GM13976 (cell line): Measurements from ENCODE around the gene HSD17B12.

Experiments
- DNase-seq: peaks from one replicate; pipeline ENCODE4 v3.0.0; 2012; ENCODE audit warnings: low spot score
- in situ Hi-C: fragments of 300-500 bp; cut with MboI; formaldehyde crosslinking; loops from one replicate; pipeline ENCODE4 v1.12.0; 2022; ENCODE audit warnings: low sequenced_read_pairs, mixed read lengths, inconsistent platforms; ENCODE audit not compliant: unreplicated experiment
- TF ChIP-seq, protein P1 (sequence below): IDR thresholded peaks from 2 replicates; pipeline ENCODE4 v1.5.1; 2012; ENCODE audit warnings: borderline replicate concordance, mild to moderate bottlenecking; ENCODE audit not compliant: insufficient read depth; ENCODE audit errors: extremely low read depth, missing control alignments, control extremely low read depth

The HSD17B12 gene

GRCh38 chr11:43736502-43737200, 56.1 kb downstream of the HSD17B12 start:
- no peak for DNase-seq
- TF ChIP-seq, protein P1, sequence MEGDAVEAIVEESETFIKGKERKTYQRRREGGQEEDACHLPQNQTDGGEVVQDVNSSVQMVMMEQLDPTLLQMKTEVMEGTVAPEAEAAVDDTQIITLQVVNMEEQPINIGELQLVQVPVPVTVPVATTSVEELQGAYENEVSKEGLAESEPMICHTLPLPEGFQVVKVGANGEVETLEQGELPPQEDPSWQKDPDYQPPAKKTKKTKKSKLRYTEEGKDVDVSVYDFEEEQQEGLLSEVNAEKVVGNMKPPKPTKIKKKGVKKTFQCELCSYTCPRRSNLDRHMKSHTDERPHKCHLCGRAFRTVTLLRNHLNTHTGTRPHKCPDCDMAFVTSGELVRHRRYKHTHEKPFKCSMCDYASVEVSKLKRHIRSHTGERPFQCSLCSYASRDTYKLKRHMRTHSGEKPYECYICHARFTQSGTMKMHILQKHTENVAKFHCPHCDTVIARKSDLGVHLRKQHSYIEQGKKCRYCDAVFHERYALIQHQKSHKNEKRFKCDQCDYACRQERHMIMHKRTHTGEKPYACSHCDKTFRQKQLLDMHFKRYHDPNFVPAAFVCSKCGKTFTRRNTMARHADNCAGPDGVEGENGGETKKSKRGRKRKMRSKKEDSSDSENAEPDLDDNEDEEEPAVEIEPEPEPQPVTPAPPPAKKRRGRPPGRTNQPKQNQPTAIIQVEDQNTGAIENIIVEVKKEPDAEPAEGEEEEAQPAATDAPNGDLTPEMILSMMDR = no peak
- in situ Hi-C loops = no loop called here

- TF ChIP-seq, protein P1 = no peak
- in situ Hi-C loops = no loop called here
- no peak for DNase-seq
Observed at GRCh38 chr11:43737201-43737590, 56.7 kb downstream of the HSD17B12 start.

- TF ChIP-seq, protein P1 = no peak
- no peak for DNase-seq
- in situ Hi-C loops = no loop called here
Observed at GRCh38 chr11:43738600-43739409, 58.3 kb downstream of the HSD17B12 start.

- no peak for DNase-seq
- in situ Hi-C loops = no loop called here
- TF ChIP-seq, protein P1 = no peak
Observed at GRCh38 chr11:43746670-43747069, 66.1 kb downstream of the HSD17B12 start.

DNA sequence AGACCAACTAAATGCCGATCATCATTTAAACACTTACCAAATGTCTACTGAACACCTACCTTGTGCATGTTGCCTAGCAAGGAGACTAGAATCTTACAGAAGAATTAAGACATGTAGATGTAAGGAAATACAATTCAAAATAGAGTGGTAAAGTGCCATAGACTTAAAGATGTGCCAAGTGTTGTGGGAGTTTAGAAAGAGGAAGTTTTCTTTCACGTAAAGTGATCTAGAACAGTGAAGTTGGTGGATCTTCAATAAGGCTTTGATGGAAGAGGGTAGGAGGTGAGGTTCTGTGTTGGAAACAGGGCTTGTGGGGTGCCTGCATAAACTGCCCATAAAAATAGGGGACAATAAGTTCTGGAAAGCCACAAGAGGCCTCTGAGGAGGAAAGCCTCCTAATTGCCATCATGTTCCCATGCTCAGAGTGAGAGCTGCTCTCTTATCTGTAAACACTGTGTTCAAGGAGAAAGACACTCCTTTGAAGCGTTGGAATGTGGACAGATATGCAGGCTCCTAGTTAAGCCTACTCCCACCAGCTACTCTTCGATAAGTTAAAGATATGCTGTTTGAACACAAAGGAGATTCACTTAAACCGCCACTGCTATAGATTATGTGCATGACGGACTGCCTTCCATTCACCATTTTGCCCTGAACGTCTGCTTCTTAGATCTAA, 66.7 kb downstream of the HSD17B12 start:
- DNase-seq = no peak
- TF ChIP-seq, protein P1 = no peak

GRCh38 chr11:43748095-43748494, 67.6 kb downstream of the HSD17B12 start:
- DNase-seq = no peak
- TF ChIP-seq, protein P1 = no peak
- in situ Hi-C loops = no loop called here

More for the DNA sequence above, 66.7 kb downstream of the HSD17B12 start:
- in situ Hi-C loops = no loop called here
